Midbrain (tissue), 1 donor: ENCODE results near the gene ONECUT2.

ENCODE experiments used
- DNase-seq: peaks from one replicate; lab custom pipeline; 2025; lab: John Stamatoyannopoulos, UW

ONECUT2 gene

DNA sequence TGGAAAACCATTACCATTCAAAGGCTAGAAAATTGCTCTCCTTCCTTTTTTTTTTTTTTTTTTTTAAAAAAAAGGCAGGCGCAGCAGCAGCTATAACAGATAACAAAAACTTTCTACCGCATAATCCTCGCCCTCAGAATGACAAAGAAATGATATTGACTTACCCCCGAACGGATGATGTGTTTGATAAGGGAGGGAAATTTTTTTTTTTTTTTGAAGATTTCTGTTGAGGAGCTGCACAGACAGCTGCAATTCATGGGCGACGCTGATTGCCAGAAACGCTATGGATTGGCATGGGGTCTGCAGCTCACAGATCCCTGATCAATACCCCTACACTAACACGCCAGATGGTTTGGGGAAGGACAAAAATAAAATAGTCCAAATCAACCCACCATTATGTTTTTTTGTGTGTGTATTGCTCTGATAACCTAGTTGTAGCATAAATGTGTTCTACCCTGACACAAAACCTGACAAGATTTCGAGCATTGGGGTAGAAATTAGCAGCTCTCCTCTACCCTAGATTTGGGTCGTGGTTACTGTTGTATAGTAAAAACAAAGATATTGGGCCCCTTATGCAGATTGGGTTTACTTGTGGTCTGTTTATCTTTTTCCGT, 3.6 kb upstream of the ONECUT2 start:
- no peak for DNase-seq

DNA sequence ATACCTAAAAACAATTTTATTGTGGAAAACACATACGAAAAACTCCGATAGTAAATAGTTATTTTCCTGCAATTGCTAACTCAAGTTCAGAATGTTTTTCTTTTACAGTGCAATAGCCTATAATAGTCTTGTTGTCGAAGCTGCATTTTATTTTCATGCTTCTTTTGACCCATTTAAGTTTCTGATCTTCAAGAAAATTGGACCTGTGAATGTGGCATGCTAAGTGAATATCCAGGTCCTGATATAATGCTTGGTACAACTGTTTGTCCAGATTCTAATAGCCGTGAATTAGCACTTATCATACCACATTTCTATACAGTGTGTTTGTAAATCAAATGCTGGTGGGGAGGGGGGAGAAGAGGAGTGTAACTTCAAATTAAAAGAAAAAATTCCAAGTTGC, 3.0 kb upstream of the ONECUT2 start:
- no peak for DNase-seq

DNA sequence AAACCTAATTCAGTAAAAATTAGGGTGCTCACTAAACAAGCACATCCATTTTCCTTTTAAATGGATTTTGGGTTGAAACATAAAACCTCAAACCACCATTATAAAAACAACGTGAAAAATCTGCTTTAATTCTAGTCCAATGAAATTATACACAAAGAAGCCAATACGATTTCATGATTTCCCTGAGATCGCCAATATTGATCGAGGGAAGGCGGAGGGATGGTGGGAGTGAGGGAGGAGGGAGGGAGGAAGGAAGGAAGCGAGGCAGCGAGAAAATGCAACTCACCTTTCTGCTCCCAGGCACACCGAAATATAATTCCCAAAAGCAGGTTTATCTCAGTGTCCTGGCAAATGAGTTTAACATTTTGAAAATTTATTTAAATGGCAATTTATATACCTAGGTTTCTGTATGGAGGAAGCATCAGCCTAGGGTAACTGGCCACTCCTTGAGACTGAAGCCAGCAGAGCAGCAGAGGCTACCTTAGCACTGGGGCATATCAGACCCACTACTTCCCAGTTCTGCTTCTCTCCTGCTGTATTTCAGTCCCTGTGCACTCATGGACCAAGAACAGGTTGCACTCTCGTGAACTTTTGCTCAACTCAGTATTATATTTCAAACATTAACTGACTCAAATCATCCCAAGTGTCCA, 2.3 kb upstream of the ONECUT2 start:
- DNase-seq = no peak

DNA sequence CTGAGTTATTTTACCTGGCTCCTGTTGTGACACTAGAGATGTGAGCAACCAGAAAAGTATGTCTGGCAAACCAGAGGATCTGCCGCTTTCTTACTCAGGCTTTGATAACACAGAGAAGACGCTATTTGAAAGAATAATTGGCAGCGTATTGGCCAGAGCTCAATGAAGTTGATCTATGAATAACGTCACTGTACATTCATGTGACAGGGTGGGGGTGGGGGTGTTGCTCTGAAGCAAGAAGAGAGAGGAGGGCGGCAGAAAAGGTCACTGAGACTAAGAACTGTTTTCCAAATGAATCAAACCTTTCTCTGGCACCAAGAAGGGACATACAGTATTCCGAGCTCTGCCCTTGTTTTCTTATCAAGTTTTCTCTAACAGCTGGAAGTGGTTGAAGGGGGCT, 1.7 kb upstream of the ONECUT2 start:
- no peak for DNase-seq

DNA sequence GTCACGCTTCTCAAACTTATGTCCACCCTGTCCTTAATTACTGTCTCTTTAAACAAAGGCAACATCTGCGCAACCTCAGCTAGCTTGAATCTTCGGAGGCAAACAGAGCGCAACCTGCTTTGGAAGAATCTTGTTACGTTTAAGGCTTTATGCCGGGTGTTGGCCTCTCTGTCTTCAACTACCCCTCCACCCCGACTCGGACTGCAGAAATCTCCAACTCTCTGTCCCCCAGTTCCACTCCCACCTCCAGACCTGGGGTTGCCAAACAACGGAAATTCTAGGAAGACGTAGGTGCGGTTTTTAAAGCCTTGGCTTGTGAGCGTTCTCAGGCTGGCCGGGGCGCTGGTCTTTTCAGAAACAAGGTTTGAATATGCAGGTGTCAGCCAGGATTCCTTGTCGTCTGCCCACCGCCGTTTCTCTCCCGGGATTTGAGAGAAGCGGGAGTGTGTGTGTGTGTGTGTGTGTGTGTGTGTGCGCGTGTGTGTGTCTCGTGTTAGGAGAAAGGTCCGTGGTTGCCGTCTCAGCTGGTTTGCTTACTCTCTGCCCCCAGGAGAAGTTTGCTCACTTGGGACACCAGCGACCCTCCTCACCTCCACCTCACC, 1.1 kb upstream of the ONECUT2 start:
- DNase-seq = no peak

DNA sequence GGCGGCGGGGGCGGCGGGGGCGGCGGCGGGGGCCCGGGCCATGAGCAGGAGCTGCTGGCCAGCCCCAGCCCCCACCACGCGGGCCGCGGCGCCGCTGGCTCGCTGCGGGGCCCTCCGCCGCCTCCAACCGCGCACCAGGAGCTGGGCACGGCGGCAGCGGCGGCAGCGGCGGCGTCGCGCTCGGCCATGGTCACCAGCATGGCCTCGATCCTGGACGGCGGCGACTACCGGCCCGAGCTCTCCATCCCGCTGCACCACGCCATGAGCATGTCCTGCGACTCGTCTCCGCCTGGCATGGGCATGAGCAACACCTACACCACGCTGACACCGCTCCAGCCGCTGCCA, 644 bp downstream of the ONECUT2 start:
- DNase-seq = no peak

DNA sequence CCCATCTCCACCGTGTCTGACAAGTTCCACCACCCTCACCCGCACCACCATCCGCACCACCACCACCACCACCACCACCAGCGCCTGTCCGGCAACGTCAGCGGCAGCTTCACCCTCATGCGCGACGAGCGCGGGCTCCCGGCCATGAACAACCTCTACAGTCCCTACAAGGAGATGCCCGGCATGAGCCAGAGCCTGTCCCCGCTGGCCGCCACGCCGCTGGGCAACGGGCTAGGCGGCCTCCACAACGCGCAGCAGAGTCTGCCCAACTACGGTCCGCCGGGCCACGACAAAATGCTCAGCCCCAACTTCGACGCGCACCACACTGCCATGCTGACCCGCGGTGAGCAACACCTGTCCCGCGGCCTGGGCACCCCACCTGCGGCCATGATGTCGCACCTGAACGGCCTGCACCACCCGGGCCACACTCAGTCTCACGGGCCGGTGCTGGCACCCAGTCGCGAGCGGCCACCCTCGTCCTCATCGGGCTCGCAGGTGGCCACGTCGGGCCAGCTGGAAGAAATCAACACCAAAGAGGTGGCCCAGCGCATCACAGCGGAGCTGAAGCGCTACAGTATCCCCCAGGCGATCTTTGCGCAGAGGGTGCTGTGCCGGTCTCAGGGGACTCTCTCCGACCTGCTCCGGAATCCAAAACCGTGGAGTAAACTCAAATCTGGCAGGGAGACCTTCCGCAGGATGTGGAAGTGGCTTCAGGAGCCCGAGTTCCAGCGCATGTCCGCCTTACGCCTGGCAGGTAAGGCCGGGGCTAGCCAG, 1.2 kb downstream of the ONECUT2 start:
- no peak for DNase-seq

DNA sequence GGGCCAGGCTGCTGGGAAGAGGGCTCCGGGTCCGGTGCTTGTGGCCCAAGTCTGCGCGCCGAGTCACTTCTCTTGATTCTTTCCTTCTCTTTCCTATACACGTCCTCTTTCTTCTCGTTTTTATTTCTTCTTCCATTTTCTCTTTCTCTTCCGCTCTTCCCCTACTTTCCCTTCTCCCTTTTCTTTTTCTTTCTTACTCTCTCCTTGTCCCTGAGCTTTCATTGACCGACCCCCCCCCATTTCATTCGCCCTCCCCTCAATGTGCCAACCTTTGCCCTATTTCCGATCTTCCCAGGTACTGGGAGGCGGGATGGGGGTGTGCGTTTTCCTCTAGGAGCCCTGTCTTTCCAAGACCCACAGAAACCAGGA, 1.8 kb downstream of the ONECUT2 start:
- DNase-seq = no peak

DNA sequence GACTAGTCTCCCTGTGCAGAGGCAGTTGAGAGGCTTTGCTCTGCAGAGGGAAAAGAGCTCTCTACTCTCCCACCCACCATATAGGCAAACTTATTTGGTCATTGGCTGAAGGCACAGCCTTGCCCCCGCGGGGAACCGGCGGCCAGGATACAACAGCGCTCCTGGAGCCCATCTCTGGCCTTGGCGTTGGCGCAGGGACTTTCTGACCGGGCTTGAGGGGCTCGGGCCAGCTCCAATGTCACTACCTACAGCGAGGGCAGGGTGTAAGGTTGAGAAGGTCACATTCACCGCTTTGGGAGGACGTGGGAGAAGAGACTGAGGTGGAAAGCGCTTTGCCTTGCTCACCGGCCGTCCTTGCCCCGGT, 2.2 kb downstream of the ONECUT2 start:
- no peak for DNase-seq

DNA sequence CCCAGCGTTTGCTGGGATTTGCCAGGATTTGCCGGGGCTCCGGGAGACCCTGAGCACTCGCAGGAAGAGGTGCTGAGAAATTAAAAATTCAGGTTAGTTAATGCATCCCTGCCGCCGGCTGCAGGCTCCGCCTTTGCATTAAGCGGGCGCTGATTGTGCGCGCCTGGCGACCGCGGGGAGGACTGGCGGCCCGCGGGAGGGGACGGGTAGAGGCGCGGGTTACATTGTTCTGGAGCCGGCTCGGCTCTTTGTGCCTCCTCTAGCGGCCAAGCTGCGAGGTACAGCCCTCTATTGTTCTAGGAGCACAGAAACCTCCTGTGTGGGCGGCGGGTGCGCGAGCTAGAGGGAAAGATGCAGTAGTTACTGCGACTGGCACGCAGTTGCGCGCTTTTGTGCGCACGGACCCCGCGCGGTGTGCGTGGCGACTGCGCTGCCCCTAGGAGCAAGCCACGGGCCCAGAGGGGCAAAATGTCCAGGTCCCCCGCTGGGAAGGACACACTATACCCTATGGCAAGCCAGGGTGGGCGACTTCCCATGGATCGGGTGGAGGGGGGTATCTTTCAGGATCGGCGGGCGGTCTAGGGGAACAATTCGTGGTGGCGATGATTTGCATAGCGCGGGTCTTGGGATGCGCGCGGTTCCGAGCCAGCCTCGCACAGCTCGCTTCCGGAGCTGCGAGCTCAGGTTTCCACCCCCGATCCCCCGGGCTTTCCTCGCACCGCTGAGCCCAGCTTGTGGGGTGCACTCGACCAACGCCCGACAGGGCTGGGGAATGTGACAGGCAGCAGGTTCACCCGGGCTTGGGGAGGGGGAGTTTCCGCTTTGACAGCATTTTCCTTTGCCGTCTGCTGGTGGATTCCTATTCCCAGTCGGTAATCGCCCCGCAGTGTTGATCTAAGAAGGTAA, 2.8 kb downstream of the ONECUT2 start:
- DNase-seq = peak; percentile 43

DNA sequence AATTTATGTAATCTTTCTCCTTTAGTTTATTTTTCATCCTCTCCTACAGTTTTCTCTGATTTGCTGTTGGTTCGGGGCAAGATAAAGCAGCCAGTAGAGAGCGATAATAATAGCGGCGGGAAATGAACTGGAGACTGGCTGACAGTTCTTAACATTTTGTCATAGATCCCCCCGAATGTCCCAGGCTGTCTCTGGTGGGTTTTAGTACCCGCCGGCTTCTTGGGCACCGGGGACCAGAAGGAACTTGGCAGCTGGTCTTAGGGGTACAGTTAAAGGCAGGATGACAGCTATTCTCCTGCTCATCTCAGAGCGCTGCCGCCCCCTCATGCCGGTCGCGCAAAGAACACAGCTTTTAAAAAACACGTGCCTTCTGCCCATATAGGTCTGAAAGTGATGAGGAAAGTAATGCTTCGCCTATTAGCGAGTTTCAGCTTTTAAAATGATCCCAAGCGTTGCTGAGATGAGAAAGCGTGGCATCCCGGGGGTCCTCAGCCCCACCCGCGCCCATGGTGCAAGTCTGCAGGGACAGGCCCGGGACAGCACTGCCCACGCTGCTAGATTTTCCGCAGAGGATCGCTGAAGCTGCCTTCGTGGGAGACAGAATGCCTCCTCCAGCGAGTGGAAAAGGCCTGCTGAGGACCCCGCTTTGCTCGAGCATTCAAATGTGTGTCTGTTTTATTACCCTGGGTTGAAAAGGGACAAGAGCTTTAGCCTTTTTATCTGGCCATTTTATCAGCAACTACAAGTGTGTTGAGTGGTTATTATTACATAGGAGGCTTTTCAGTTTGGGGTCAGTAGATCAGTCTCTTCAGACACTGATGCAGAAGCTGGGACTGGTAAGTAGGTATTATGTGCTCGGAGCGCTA, 3.8 kb downstream of the ONECUT2 start:
- no peak for DNase-seq

DNA sequence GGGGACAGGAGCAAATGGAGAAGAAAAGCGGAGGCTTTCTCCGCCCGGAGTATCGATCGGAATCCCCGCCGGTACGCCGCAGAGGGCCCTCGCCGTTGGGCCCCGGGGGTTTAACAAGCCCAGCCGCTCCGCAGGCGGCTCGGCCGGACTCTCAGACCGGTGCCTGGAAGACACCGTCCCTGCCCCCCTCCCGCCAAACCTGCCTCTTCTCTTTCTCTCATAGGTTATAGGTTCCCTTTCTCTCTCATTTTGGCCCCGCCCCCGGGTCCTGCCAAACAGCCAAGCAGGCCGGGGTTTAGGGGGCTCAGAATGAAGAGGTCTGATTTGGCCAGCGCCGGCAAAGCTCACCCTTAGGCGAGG, 4.4 kb downstream of the ONECUT2 start:
- no peak for DNase-seq

DNA sequence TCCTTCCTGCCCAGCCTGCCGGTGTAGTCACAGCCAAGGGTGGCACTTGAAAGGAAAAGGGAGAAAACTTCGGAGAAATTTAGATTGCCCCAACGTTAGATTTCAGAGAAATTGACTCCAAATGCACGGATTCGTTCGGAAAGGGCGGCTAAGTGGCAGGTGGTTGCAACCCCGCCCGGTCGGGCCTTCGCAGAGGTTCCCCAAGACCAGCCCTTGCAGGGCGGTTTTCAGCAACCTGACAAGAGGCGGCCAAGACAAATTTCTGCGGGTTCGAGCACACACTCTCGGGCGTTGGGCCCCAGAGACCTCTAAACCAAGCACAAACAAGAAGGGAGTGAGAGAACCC, 4.8 kb downstream of the ONECUT2 start:
- no peak for DNase-seq

DNA sequence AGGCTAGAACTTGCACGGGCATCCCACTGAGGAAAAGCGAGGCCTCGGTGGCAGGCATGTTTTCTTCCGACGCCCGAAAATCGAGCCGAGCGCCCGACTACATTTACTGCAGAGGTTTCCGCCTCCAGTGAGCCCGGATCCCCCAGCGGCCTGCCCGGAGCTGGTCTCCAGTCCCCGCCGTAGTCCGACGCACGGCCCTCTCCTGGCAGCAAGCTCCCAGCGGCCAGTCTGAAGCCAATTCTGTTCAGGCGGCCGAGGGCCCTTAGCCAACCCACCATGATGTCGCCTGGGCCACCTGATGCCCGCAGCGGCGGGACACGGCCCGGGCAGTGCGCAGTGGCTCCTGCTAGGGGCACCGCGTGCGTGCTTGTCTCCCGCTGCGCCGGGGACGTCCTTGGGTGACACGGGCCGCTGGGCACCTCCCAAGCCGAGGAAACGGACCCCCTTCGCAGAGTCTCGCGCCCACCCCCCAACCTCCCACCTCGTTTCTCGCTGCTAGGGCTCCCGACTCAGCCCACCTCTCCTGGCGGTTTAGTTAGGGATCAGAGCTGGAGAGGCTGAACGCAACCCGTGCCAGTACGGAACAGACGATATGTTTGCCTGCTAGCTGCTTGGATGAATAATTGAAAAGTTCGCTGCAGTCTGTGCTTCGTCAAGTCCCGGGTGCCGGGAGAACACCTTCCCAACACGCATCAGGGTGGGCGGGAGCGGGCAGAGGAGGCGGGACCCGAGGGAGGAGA, 5.3 kb downstream of the ONECUT2 start:
- DNase-seq = no peak

DNA sequence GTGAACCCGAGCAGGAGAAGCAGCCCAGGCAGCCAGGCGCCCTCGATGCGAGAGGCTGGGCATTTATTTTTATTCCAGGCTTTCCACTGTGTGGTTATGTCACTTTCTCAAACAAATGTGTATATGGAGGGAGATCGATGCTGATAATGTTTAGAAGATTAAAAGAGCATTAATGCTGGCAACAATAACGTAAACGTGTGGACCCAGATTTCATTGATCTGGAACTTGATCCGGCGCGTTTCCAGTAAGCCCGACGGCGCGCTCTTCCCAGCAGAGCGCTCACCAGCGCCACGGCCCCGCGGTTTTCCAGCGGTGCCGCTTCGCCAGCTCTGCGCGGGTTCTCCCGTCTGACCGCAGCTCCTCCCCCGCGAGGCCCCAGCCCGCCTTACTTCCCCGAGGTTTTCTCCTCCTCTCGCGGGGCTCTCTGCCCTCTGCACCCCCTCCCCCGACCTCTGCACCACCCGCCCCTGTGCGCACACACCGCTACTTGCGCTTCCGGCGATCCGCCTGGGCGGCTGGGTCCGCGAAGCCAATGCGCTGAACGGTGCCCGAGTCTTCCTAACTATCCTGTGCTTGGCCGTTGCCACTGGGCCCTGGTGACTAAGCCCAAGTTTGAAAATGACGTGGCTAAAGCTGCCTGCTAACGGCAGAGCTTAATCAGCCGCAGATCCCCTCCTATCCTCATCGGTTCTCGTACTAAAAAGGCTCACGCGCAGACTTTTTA, 6.1 kb downstream of the ONECUT2 start:
- no peak for DNase-seq

DNA sequence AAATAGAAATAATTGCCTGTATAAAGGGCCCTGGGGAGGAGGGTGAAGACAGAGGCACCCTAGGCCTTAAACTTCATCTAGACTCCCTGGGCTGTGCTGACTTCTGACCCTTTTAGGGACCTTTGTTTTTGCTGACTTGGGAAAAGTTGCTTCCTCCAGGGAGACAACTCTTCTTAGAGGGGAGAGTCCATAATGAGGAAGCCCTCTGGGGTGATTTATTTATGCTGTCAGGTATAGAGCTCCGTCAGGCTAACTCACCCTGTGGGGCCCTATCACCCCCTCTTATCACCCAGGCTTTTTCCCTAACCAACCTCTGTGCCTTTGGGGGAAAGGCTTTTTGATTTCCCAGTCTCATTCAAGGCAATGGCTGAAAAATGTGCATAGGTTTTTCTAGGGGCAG, 8.1 kb downstream of the ONECUT2 start:
- no peak for DNase-seq

DNA sequence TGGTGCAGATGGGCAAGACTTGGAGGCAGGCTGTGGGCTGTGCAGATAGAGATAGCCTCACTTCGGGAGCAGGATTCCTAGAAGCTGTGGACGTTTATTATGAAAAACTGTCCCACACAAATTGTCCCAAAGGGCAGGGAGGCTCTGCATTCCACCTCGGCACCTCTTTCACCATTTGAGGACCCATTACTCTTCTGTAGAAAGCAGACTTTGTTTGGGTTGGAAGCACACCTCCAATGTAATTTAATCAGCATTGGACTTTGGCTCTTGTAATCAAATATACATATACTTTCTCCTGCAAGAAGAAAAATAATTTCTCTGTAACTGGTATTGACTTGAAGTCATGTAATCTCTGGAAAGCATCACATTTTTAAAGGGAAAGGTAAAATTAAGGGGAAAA, 8.5 kb downstream of the ONECUT2 start:
- no peak for DNase-seq

DNA sequence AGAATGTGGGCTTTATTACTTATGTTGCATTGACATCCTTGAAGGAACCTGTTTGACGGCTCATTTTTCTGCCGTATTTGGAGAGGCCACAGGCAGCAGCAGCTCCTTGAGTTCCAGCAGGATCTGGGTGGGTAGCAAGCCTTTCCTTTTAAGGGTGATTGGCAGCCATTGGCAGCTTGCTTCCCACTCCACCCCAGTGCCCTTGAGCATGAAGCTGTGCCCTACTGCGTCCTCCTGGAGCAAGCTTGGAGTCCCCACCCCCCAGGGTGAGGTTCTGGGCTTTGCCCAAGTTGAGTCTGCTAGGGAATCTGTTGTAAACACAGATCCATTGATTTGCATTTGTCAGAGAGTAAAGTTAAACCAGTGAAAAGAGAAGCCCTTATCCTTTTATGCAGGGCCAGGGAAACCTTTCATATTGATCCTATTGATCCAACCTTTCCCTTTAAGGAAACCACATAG, 9.2 kb downstream of the ONECUT2 start:
- DNase-seq = no peak

DNA sequence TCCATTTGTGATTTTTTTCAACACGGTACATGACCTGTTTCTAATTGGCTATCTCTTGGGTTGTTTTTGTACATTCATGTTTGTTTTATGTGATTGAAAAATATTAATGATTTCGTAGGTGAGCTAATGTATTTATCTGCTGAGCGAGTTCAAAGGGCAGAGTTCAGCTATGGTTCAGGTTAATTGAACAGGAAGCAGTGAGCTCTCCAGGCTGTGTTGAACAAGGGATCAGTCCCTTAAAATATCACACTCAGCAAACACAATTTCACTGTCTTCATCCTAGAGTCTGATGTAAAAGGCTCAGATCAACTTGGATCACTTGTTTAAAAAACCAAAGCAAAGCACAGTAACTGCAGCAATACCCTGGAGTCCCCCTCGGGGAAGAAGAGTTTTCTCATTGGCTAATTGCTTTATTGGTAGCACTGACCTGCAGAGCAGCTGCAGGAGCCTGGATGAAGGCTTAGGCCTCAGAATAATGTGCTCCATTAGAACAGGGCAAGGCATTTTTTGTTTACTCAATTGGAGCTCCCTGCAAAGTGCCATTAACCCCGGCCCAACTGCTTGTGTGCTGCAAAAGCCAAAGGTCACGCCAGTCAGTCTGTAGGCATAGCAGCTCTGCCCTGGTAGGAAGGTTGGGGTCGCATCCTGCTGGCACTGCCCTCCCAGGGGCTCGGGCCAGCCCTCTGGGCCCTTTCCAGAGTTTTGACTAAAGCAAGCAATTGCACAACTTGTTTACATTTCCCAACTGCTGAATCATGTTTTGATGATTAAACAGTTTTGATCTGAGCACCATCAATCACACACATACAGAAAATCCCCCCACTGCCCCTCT, 10.5 kb downstream of the ONECUT2 start:
- DNase-seq = no peak
